GM18520 (cell line): ENCODE data around the gene PARVA.

Experiments used
- ATAC-seq: cut with Tn5 transposase; IDR thresholded peaks from one replicate; pipeline ENCODE4 v1.9.1; 2021; ENCODE audit not compliant: unreplicated experiment

Gene PARVA

DNA sequence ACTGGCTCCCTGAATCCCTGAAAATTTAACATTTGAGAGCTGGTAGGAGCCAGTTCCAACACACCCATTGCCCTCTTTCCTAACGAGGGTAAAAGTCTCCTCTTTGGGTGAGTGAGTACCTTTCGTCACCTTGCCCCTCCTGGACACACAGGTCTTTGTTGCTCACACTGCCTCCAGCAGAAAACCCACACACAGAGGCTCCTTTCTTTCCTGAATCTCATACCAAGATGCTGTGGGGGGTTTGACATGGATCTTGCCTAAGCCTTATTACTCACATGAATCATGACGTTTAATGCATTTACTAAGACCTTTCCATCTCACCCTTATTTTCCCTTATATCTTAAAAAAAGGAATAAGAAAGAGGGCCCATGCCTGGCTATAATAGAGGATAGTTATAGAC, 53.0 kb downstream of the PARVA start:
- no peak for ATAC-seq

DNA sequence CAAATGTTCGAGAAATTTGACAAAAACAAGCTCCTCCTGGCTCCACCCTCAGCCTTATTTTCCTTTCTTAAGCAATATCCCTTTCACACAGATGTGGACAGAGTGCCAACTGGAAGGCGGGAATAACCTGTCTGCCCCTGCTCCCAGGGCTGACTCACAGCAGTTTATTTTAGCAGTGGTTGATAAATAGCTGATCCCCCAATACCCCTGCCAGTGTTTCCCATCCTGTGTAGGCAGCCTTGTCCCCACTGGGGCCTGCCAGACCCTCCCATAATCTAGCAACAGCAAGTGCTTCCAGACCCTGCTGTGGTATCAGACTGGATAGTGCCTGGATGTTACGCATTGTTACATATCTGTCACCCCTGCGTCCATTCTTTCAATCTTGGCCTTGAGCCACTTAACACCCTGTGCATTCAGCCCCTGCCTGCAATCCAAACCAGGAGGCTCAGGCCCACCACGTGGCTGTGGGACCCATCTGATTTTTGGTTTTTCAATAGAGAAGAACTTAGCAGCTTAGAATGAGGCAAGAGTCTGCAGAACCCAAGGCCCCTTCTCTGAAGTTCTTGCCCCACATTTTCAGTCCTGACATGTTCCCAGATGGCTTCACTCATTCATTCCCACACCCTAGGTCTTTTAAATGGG, 53.7 kb downstream of the PARVA start:
- ATAC-seq = no peak

DNA sequence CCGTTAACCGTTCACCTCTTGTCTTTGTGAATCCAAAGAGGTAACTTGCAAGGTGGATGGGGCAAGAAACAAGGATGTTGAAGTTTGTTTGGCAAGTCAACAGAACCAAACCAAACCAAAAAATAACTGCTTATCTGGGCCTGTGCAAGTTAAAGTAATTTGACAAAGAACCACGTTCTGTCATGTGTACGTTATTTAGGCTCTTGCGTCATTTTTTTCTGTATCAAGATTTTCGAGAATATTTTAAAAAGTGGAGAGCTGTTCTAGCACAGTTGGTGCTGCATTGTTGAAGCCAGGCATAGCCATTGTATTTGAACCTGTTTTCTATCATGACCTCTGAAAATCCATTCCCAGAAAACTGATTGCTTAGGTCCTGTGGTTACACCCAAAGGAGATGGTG, 55.1 kb downstream of the PARVA start:
- no peak for ATAC-seq

DNA sequence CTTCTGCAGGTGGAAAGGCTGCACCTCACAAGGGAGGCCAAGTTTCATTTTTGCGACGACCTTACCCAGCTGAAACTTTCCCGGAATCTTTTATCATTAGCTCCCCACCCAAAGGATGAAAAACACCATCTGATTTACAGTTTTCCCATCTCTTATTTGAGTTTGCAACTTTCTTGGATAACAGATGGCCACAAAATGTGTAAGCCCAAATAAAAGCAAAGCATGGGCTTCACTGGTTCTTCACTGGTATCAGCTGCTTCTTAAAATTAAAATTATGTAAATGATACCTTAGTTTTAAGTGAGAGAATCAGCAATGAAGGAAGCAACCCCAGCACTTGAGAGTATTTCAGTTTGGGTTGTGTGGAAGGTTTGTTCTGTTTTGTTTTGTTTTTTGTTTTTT, 55.8 kb downstream of the PARVA start:
- no peak for ATAC-seq

DNA sequence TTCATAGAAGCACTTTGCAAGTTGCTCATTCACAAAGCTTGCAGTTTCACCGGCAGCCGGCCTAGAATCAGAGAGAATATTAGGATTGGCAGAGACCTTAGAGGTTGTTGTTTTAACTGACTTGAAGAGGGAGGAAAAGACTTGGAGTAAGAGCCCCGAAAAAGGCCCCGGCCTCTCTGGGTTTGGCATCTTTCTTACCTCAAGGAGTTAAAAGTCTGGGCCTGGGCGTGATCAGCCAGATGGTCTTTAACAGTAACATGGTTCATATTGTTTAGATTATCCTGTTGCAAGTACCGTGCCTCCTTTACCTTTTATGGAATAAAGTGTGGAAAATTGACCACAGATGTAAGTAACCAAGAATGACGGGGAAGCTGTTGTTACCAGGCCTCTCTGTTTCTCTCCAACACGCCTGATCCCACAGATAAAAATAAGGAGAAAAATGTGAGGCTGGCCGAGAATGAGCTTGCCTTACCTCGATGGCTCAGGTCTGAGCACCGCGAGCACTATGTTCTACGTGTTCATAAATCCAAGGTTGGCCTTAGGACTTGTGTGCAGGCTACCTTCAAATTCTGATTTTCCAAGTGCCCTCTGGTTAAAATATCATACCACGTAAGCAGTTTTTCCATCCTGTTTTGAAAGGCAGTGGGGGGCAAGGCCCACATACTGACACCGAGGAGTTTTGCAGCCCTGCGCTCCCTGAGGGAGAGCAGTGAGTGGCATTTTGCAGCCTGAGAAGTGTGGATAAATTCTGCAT, 56.4 kb downstream of the PARVA start:
- ATAC-seq = no peak

DNA sequence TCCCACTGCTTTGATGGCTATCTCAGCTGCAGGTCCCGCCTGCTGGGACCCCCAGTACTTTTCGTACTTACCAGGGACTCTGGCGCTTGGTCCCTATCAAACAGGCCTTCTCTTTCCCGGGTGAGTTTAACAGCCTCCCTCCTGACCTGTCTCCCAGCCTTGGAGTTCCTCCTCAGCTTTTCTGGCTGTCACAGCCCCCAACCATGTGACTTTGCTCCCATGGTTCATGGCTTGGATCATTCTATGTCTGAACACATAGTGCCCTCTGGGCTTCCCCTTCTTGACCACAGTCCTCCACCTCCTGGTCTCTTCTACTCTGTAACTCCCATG, 56.9 kb downstream of the PARVA start:
- ATAC-seq = no peak

DNA sequence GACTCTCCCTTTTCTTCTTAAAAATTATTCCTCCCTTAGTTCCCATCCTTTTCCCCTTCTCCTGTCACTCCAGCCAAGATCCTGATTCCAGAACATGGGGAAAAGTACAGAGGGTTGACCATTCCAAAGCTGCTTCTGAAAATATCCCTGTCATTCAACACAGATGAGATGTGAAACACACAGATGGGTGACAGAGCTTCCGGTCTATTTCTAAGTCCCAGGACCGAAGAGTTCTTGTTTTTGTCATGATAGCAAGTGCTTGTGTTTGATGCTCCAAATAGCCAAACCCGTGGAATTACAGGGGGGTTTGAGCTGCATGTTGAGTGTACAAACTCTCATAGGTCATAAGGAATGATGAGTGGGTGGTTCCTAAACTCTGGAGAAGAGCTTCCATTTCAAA, 57.9 kb downstream of the PARVA start:
- no peak for ATAC-seq

DNA sequence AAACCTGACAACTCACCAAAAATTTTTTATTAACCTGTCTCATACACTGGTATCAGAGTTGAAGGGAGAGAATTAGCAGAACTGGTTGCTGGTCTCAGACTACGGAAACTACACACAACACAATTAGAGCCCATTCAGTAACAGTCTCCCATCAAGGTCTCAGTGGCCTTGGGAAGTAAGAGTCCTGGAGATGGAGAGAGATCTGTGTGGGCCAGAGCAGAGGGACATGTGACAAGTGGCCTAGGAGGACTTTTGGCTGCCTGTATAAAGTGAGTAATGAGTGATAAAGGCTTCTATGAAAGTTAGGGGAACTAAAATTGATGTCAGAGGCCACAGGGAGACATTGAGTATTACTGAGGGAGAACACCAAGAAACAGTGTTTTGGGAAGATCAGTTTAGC, 58.9 kb downstream of the PARVA start:
- ATAC-seq = no peak

DNA sequence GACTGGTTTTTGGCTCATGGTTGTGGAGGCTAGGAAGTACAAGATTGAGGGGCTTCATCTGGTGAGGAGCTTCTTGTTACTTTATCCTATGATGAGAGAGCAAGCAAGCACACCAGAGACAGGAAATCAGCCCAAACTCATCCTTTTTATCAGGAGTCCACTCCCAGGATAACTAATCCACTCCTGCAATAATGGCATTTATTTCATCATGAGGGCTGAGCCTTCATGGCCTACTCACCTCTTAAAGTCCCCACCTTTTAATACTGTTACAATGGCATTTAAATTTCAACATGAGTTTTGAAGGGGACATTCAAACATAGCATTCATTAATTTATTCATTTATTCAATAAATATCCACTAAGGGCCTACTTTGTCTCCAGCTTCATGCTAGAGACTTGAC, 60.9 kb downstream of the PARVA start:
- no peak for ATAC-seq

DNA sequence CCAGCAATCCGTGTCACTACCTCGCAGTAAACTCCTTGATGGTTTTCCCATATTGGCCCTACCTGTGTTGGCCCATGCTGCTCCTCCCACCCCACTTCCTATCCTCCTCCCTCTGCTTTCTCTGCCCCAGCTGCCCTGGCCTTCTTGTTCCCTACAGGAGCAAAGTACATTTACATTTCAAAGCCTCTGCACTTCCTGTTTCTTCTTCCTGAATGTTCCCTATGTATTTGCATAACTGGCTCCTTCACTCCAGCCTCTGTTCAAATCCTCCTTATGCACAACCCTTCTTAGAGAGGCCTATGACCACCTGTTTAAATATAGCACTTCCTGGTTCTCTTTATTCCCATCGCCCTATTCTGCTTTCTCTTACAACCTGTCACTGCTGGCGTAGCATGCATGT, 62.2 kb downstream of the PARVA start:
- no peak for ATAC-seq

DNA sequence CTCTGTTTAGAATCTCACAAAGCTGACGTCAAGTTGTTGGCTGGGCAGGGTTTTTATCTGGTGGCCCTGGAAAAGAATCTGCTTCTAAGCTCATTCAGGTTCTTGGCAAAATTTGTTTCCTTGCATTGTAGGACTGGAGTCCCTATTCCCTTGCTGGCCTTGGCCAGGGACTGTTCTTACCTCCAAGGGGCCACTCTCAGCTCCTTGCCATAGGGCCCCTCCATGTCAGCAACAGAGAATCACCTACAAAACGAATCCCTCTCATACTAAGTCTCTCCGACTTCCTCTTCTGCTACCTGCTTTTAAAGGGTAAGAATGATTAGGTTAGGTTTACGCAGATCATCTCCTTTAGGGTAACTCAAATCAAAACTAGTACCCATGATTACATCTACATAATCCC, 63.2 kb downstream of the PARVA start:
- no peak for ATAC-seq

DNA sequence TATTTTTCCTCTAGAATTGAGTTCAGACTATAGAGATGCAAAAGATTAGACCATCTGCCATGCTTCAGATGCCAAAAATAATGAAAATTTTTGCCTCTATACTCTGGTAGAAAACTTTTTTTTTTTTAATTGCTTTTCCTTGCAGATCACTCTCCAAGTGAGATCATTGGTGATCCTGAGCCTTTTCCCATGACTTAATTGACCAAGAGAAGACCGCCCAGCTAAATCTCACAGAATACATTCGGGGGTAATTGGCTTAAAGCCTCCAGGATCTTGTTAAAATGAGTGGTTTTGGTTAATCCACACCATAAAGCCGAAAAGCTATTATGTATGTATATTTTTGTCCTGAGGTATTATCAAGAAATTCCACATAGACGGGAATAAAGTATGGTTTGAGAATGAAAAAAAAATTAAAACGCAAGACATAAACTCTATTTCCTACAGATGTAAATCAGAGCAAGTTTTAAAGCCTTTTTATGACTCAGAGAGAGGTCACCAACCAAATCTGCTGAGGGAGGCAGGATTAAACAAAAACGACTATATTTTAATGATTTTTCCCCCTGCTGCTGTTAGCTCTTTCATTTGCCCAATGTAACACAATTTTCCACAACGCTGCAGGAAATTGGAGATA, 64.0 kb downstream of the PARVA start:
- no peak for ATAC-seq

DNA sequence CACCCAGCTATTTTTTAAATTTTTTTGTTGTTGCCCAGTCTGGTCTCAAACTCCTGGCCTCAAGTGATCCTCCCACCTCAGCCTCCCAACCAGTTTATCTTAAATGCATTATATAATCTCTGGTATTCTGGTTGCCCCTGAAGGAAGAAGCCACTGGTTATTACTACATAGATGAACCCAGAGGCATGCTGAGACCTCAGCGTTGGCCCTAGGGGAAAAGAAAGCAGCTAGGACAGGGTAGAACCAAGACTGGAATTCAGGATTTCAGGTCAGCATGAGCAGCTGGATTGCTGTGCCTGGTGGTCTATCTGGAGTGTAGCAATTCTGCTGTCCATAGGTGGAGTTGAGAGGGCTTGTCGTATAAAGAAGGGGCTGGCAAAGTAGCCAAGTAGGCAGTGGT, 67.2 kb downstream of the PARVA start:
- no peak for ATAC-seq

DNA sequence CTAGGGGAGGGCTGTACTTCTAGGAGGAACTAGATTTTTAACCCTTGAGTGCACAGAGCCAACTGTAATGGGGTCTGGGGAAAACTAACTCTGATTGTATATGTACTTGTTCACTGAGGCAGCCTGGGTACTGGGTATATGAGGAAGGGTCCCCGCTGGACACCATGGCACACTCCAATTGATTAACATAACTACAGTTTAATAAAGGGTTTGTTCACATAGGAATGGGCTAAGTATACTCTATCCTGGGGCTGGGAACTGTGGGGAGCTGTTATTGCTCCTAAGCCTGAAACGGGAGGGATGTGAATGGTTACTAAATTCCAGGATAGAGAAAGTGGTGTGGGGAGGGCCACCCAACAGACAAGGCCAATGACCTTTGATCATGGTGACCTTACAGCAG, 67.6 kb downstream of the PARVA start:
- ATAC-seq = no peak

DNA sequence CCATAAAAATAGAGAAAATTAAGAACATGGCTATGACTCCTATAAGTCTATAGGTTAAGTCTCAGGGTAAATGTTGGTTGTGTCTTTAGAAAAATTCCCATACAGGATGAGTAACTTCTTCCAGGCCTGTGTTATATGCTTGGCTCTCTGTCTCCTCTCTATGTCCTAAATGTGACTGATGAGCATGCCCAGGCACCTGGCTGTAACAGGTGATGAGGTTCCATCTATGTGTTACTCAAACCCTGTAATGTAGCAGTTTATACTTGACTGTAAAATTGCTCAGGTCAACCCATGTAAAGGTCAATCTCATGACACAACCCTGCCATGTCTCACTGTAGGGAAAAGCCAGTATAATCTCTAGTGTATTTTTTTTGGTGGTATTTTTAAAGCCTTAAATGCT, 69.5 kb downstream of the PARVA start:
- ATAC-seq = no peak

DNA sequence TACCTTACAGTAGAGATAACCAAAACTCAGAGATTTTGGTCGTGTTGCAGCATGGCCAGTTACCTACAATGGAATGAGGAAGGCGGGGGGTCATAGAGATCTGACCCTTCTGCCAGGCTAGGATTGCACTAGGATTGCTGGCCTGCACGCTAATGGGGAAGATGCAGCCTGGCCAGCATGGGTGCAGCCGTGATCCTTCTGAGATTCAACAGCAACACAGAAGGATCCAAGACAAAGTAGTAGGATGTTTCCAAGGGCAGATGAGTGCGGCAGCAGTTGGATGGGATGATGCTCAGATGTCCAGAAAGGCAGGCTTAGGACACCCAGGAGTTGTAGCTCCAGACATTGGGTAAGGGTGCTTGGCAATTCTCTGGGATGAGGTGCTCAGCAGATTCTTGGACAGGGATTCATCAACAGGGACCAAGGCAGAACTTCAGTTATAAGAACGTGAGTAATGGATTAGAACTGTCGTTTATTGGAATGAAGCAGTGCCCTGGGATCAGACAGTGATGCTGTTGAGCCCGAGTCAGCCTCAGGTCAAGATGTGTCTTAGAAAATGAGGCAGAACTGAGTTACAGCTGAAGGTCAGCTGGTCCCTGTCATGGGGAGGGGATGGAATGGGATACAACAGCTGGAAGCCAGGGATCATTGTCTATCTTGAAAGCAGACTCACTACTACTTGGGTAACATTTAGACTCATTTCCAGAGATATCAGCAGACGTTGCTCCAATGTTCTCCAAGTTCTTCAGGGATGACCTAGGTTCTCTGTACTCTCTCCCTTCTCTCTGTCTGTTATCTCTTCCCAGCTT, 71.0 kb downstream of the PARVA start:
- ATAC-seq = no peak

DNA sequence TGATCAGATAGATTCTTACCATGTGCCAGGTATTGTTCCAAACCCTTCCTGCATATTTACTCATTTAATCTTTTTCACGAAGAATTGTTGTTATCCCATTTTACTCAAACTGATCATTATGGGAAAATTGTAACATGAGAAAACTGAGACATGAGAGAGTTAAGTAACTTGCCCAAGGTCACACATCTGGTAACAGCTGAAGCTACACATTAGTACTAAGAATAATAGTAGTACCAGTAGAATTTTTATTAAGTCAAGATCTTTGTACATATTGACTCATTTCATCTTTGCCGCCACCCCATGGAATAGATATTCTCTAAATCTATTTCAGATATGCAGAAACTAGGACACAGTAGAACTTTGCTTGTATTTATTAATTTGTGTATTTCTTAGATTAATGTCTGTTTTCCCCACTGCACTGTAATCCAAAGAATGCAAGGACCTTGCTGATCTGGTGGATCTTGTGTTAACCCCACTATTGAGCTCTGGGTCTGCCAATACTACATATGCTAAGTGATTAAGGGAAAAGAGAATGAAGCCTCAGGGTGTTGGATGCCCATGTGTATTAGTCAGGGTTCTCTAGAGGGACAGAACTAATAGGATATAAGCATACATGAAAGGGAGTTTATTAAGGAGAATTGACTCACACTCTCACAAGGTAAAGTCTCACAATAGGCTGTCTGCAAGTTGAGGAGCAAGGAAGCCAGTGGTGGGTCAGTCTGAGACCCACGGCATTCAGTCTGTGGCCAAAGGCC, 72.8 kb downstream of the PARVA start:
- ATAC-seq = no peak

DNA sequence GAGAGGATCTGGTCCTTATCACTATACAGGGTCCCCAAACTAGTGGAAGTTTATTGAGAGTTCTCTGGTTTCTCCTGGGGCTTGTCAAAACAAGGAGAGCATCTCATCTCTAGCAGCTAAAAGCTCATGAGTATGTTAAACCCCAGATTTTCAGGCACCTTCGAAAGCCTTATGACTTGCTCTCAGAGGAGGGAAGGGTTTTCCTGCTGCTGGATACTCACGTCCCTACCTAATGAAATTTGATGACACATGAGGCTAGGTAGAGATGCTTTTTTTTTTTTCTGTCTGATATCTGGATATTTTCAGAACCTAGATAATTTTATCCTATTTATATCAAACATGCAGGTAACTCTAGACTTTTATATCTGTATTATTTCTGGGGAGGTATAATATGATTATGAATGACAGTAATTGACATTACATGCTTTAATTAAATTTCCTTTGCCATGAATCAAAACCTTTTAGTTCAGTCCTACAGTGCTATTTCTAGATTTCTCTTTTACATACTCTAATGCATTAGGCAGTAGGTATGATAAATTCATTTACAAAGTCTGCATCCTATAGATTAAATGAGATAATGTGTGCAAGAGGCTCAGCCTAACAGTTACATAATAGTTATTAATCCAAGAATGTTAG, 73.9 kb downstream of the PARVA start:
- no peak for ATAC-seq

DNA sequence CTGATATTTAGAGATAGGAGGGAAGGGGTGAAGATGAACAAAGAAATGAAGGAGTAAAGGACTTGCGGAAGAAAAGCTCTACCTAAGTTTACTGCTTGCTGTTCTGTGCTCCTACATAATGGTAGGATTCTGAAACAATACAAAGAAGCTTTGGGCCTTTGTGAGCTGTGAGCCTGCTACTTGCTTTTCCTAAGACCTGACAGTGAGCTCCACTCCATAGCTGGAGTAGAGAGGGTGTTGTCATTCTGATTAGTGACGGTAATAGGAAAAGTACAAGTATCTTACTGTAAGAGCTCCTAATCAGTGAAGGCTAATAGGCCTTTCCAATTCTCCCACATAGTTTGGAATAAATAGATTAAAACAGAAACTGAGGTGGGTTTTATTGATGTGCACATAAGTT, 75.9 kb downstream of the PARVA start:
- ATAC-seq = no peak

DNA sequence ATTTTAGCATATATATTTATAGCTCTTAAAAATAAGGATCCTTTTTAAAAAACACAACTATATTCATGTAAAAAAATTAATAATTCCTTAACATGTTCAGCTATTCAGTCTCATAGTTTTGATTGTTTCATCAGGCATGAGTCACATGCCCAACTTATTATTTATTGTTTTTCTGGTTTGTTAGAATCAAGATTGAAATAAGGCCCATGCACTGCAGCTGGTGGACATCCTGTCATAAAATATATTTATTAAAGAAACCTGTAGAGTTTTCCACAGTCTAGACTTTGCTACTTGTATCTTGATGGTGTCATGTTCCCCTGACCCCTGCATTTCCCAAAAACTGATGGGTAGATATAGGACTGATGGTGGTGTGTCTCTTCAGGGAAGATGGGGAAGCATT, 77.4 kb downstream of the PARVA start:
- ATAC-seq = no peak

DNA sequence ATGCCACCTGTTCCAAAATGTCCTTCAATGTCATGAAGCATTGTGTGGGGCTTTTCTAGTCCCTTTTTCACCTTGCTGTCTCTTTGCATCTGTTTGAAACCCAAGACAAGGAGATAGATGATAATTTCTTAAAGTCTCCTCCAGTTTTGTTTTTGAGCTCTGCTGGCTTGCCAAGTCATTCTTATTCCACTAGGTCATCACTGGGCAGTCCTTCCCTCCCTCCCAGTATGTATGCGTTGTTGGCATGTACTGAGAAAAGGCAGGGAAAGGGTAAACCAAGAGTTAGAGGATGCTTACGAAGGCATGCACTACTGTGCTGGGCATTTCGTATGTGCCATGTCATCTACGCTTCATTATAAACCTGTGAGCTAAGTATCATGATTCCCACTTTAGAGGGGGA, 78.6 kb downstream of the PARVA start:
- ATAC-seq = no peak
